Thymus (tissue), 11 donors: ENCODE measurements around the gene PPARD. TPM values are rescaled to one million over a fixed set of nuclear protein-coding genes. Genes with fewer than 3 reads are reported as not detected.
A peak's percentile ranks its signal among the peaks of the same experiment; 100 is the strongest.

Experiments used
- DNase-seq, 9 donors: peaks; one replicate each; pipeline ENCODE4 v3.0.0-alpha.2; 2013; ENCODE audit warnings: low spot score in 9 of 9, low read depth in 6 of 9, missing footprints in 1 of 9
- H3K27ac ChIP-seq, 2 donors: one replicate each; pipeline ENCODE4 v1.5.1; 2013; ENCODE audit warnings: control low read depth in 1 of 2, low read depth in 1 of 2, low read length in 1 of 2, mild to moderate bottlenecking in 1 of 2, moderate library complexity in 1 of 2
- H3K27me3 ChIP-seq, 2 donors: one replicate each; pipeline ENCODE4 v1.5.1; 2013; ENCODE audit warnings: low read length in 1 of 2; ENCODE audit not compliant: control insufficient read depth in 2 of 2, insufficient read depth in 1 of 2
- H3K36me3 ChIP-seq, 2 donors: one replicate each; pipeline ENCODE4 v1.5.1; 2013; ENCODE audit warnings: low read length in 1 of 2, mild to moderate bottlenecking in 1 of 2, moderate library complexity in 1 of 2; ENCODE audit not compliant: control insufficient read depth in 2 of 2, insufficient read depth in 2 of 2
- H3K4me1 ChIP-seq, 2 donors: one replicate each; pipeline ENCODE4 v1.5.1; 2013; ENCODE audit warnings: low read length in 2 of 2; ENCODE audit not compliant: control insufficient read depth in 2 of 2, insufficient read depth in 2 of 2
- H3K4me3 ChIP-seq, 2 donors: one replicate each; pipeline ENCODE4 v1.5.1; 2013; ENCODE audit warnings: low read length in 2 of 2, control low read depth in 1 of 2, mild to moderate bottlenecking in 1 of 2
- H3K9me3 ChIP-seq, 2 donors: one replicate each; pipeline ENCODE4 v1.5.1; 2013; ENCODE audit warnings: low read length in 1 of 2, mild to moderate bottlenecking in 1 of 2; ENCODE audit not compliant: control insufficient read depth in 2 of 2, insufficient read depth in 1 of 2
- WGBS: extraction: QIAGEN DNeasy Blood & Tissue Kit; methylation state at CpG from one replicate; pipeline ENCODE4 v1.1.7; 2013; 5-methylcytosine and 5-hydroxymethylcytosine counted together
- polyA plus RNA-seq: library from polyadenylated mRNA; stranded (reverse); fragments of 200-250 nt; gene quantifications from one replicate; pipeline ENCODE4 v1.2.3, GENCODE V29; 2013
- total RNA-seq: library from RNA; stranded (reverse); fragments of 120-200 nt; gene quantifications from one replicate; pipeline ENCODE4 v1.2.4, GENCODE V29; 2013
- donor health status: healthy.

The PPARD gene
- total and polyA plus RNA-seq, 2 donors: 2.3 to 15.8 TPM

DNA sequence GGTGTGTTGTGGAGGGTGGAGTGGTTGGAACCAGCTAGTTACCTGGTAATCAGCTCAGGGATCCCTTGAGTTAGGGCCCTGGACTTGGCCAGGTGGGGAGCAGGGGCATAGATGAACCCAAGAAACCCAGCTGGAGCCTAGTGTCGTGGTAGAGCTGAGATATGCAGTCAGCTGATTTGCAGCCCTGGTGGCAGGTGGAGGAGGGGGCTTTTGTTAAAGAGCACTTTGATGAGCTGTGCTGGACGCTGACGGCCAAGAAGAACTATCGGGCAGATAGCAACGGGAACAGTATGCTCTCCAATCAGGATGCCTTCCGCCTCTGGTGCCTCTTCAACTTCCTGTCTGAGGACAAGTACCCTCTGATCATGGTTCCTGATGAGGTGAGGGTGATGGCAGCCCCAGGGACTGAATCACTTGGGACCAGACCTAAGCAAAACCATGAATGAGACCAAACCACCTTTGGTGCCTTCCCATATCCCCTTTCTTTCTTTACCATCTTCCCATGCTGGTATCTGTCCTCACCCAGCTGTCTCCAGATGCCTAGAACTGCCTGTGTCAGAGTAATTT lies 32.0 kb upstream of the PPARD start:
- H3K36me3 ChIP-seq: peaks cover 31 to 61% of the 10 kb centered on the region in 2 donors
- H3K4me1 ChIP-seq: peaks cover 26 to 40% of the 10 kb centered on the region in 2 donors
- no peaks in the 10 kb centered on the region for H3K27me3 ChIP-seq
- H3K9me3 ChIP-seq: no peaks in the 10 kb centered on the region
- WGBS: 78% methylated on average over 6 of the region's 6 CpGs
- DNase-seq: peak in 2 of 9 donors; percentile 25 to 40
- H3K4me3 ChIP-seq: no peak overlapping the region
- peak overlapping the region; percentile 83 to 92 for H3K27ac ChIP-seq

DNA sequence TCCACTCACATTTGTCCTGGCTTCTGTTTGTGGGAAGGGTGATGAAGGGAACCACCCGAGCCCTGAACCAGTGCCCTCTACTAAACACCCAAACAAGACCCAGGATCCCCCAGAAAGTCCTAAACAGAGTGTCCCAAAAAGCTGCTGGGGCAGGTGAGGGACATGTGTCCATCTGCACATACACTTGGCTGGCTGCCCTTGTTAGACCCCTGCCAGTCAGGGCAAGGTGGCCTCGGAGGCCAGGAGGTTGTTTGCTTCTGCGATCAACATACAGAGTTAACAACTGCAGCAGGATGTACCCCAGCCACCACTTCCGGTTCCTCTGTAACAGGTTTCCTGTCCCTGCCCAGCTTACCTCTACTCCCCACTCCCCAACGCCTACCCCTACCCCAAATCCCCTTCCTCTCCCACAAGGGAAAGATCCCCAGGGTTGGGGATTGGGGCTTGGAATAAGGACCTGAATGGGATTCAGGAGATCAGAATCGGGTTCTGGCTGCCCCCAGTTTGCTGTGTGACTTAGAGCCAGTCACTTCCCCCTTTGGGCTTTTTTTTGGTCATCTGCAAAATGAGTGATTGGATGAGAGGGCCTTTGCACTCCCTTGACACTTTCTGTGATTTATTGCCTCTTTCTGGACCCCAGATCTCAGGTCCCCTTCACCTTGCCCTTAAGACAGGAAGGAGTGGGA lies 30.8 kb upstream of the PPARD start:
- Histone ChIP-seq H3K27me3 (no peaks in the 10 kb centered on the region), H3K36me3 (peaks cover 28 to 63% of the 10 kb centered on the region in 2 donors), H3K27ac (peak overlapping the region; percentile 83 to 92), H3K9me3 (no peaks in the 10 kb centered on the region), H3K4me1 (peaks cover 26 to 40% of the 10 kb centered on the region in 2 donors), H3K4me3 (peak overlapping the region; percentile 10 to 32)
- peak in 6 of 9 donors; percentile 42 to 86 (median 66) for DNase-seq
- 10% methylated on average over 6 of the region's 6 CpGs for WGBS

DNA sequence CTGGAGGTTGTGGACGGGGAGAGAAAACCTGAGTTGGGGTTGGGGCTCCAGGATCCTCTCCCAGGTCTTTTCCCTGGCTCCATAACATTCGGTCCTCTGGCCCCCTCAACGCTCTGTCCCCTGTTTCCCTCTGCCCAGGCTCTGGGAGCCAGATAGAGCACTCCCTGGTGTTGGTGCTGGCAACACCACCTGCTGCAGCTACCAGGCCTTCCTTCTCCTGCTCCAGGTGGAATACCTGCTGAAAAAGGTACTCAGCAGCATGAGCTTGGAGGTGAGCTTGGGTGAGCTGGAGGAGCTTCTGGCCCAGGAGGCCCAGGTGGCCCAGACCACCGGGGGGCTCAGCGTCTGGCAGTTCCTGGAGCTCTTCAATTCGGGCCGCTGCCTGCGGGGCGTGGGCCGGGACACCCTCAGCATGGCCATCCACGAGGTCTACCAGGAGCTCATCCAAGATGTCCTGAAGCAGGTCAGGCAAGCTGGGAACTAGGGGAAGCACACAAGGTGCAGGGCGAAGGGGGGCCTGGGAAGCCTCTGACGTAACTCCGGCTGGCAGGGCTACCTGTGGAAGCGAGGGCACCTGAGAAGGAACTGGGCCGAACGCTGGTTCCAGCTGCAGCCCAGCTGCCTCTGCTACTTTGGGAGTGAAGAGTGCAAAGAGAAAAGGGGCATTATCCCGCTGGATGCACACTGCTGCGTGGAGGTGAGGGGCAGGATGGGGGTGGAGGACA lies 30.1 kb upstream of the PPARD start:
- H3K9me3 ChIP-seq: no peaks in the 10 kb centered on the region
- peak overlapping the region; percentile 83 to 92 for H3K27ac ChIP-seq
- WGBS: 92% methylated on average over 19 of the region's 19 CpGs
- DNase-seq: no peak
- peak overlapping the region; percentile 10 to 32 for H3K4me3 ChIP-seq
- no peaks in the 10 kb centered on the region for H3K27me3 ChIP-seq
- peaks cover 28 to 63% of the 10 kb centered on the region in 2 donors for H3K36me3 ChIP-seq
- H3K4me1 ChIP-seq: peaks cover 26 to 40% of the 10 kb centered on the region in 2 donors

DNA sequence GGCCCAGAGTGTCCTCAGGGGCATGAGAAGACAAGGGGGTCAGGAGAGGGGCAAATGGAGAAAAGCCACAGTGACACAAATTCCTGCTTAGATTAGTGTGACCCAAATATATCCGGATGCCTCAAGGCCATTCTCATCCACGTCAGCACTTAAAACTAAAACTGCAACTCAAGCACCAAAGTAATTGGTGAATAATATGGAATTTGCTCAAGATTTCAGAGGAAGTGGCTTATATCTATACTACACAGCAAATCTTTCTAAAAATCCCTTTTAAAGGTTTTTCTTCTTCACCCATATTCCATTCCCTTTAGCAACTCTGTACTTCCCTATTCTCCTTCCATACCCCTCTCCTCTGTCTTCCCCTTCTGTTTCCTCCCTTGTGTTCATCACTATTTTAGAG lies 29.6 kb upstream of the PPARD start:
- WGBS: 69% methylated on average over 2 of the region's 2 CpGs
- DNase-seq: no peak
- Histone ChIP-seq H3K27me3 (no peaks in the 10 kb centered on the region), H3K4me1 (peaks cover 26 to 40% of the 10 kb centered on the region in 2 donors), H3K9me3 (no peaks in the 10 kb centered on the region), H3K36me3 (peaks cover 34 to 64% of the 10 kb centered on the region in 2 donors), H3K4me3 (no peak overlapping the region), H3K27ac (peak overlapping the region; percentile 75 to 83)

DNA sequence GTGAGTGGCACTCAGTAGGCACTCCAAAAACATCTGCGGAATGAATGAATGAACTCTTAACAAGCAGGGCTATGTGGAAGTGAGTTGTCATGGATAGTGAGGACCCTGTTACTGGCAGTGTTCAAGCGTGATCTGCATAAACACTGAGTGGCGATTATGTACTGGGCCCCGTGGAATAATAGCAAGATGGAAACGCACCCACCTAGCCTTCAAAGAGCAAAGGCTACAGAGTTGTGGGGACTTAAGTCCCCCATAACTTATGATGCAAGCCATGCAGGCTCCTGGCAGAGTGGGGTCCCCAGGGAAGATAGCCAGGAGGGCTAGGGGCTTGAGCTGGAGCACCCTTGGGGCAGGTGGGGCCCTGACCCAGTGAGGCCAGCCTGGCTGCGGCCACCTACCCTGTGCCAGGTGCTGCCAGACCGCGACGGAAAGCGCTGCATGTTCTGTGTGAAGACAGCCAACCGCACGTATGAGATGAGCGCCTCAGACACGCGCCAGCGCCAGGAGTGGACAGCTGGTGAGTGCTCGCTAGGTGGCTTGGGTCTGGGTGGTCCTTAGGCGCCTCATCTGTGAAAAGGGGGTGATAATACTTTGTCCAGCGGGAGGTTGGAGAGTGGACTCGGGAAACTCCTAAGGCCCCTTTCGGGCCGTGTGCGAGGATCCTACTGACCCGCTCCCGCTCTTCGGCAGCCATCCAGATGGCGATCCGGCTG lies 24.7 kb upstream of the PPARD start:
- 96% methylated on average over 28 of the region's 28 CpGs for WGBS
- no peak for DNase-seq
- Histone ChIP-seq H3K4me1 (peaks cover 0 to 1% of the 10 kb centered on the region in 2 donors), H3K27me3 (no peaks in the 10 kb centered on the region), H3K27ac (no peak overlapping the region), H3K4me3 (no peak overlapping the region), H3K9me3 (no peaks in the 10 kb centered on the region), H3K36me3 (peaks cover 57 to 75% of the 10 kb centered on the region in 2 donors)

DNA sequence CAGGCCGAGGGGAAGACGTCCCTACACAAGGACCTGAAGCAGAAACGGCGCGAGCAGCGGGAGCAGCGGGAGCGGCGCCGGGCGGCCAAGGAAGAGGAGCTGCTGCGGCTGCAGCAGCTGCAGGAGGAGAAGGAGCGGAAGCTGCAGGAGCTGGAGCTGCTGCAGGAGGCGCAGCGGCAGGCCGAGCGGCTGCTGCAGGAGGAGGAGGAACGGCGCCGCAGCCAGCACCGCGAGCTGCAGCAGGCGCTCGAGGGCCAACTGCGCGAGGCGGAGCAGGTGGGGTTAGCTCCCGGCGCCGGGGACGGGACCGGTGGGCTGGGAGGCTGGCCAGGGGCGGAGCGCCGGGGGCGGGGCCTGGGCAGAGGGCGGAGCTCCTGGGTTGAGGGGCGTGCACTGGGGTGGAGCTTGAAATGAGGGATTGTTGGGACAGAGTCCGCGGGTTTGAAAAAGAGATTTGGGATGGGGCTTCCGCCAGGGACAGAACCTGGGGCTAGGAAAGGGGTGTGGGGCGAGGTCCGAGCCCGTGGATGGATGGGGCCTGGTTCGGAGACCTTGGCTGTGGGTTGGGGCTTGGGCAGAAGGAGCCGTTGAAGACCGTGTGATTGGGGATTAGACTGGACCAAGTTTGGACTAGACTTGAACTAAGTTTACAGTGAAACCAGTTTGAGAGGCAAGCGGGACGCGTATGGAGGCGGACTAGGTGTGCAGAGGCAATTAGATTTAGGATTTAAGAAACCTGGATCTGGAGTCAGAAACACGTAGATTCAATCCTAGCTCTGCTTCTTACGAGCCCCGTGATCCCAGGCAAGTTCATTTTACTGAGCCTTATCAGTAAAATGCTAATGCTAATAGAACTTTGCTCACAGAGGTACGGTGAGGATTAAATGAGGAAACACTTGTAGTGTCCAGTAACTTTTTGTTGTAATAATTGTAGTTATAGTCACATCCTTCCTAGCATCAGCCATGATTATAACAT lies 23.9 kb upstream of the PPARD start:
- DNase-seq: no peak

DNA sequence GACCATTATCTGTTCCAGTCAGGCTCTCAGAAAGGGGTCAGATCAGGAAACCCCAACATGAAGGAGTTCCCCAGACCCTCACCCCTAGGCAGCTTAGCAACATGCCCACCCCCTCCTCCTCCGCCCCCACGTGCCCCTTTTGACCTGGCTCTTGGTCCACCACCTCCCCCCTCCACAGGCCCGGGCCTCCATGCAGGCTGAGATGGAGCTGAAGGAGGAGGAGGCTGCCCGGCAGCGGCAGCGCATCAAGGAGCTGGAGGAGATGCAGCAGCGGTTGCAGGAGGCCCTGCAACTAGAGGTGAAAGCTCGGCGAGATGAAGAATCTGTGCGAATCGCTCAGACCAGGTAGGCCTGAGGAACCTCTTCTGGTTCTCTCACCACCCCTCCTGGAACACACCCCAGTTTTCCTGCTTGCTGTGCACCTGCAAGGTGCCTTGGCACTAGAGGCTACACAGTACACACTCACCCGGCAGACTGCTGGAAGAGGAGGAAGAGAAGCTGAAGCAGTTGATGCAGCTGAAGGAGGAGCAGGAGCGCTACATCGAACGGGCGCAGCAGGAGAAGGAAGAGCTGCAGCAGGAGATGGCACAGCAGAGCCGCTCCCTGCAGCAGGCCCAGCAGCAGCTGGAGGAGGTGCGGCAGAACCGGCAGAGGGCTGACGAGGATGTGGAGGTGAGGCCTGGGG lies 22.9 kb upstream of the PPARD start:
- Histone ChIP-seq H3K27me3 (no peaks in the 10 kb centered on the region), H3K4me3 (no peak overlapping the region), H3K4me1 (no peaks in the 10 kb centered on the region), H3K36me3 (peaks cover 66 to 81% of the 10 kb centered on the region in 2 donors), H3K27ac (no peak overlapping the region), H3K9me3 (no peaks in the 10 kb centered on the region)
- DNase-seq: no peak
- WGBS: 97% methylated on average over 20 of the region's 20 CpGs

More for the DNA sequence above, 23.9 kb upstream of the PPARD start:
- 95% methylated on average over 55 of the region's 55 CpGs for WGBS
- H3K36me3 ChIP-seq: peaks cover 63 to 75% of the 10 kb centered on the region in 2 donors
- H3K27me3 ChIP-seq: no peaks in the 10 kb centered on the region
- no peaks in the 10 kb centered on the region for H3K4me1 ChIP-seq
- H3K4me3 ChIP-seq: no peak overlapping the region
- no peaks in the 10 kb centered on the region for H3K9me3 ChIP-seq
- H3K27ac ChIP-seq: no peak overlapping the region

DNA sequence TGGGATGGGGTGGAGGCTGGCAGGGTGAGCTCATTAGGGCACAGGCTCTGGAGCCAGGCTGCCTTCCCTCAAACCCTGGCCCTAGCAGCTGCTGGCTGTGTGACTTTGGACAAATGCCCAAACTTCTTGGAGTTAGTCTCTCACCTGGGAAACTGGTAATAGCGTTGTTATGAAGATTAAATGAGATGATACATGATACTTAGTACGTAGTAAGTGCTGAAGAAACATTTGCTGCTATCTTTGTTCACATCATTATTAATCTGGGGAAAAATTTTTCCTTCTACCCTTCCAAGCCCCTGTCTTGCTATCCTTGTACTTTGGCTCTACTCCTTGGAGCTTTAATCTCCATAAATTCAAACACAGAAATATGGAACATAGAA lies 22.3 kb upstream of the PPARD start:
- WGBS: 98% methylated on average over 2 of the region's 2 CpGs
- Histone ChIP-seq H3K4me1 (no peaks in the 10 kb centered on the region), H3K27me3 (no peaks in the 10 kb centered on the region), H3K4me3 (no peak overlapping the region), H3K27ac (no peak overlapping the region), H3K9me3 (no peaks in the 10 kb centered on the region), H3K36me3 (peaks cover 71 to 84% of the 10 kb centered on the region in 2 donors)
- no peak for DNase-seq
